HG03575 (cell line): ENCODE measurements around the gene TTC8.

Experiments
- ATAC-seq: cut with Tn5 transposase; IDR thresholded peaks from one replicate; pipeline ENCODE4 v1.9.1; 2021; ENCODE audit not compliant: unreplicated experiment, insufficient number of reproducible peaks, low FRiP score; ENCODE audit errors: extremely low read depth

TTC8 gene

GRCh38 chr14:88821378-88821777, 3.1 kb upstream of the TTC8 start:
- no peak for ATAC-seq

- ATAC-seq = no peak
These were observed 2.6 kb upstream of the TTC8 start for GRCh38 chr14:88821888-88822287.

- ATAC-seq = no peak
These were observed 510 bp upstream of the TTC8 start for GRCh38 chr14:88823968-88824313.

GRCh38 chr14:88825078-88825458, 617 bp downstream of the TTC8 start:
- ATAC-seq = no peak

- ATAC-seq = no peak
These were observed 1.1 kb downstream of the TTC8 start for GRCh38 chr14:88825503-88825902.

- ATAC-seq = no peak
These were observed 4.7 kb downstream of the TTC8 start for GRCh38 chr14:88829188-88829587.

- no peak for ATAC-seq
These were observed 5.3 kb downstream of the TTC8 start for GRCh38 chr14:88829685-88830302.

- no peak for ATAC-seq
These were observed 6.8 kb downstream of the TTC8 start for GRCh38 chr14:88831284-88831683.

GRCh38 chr14:88834883-88835431, 10.5 kb downstream of the TTC8 start:
- no peak for ATAC-seq

- ATAC-seq = no peak
These were observed 11.2 kb downstream of the TTC8 start for GRCh38 chr14:88835661-88836060.

GRCh38 chr14:88837495-88837894, 13.0 kb downstream of the TTC8 start:
- ATAC-seq = no peak

GRCh38 chr14:88838015-88838414, 13.6 kb downstream of the TTC8 start:
- no peak for ATAC-seq

- ATAC-seq = no peak
These were observed 16.5 kb downstream of the TTC8 start for GRCh38 chr14:88840926-88841325.

- ATAC-seq = no peak
These were observed 17.3 kb downstream of the TTC8 start for GRCh38 chr14:88841741-88842140.

- no peak for ATAC-seq
These were observed 18.0 kb downstream of the TTC8 start for GRCh38 chr14:88842414-88842813.

GRCh38 chr14:88844980-88845491, 20.6 kb downstream of the TTC8 start:
- no peak for ATAC-seq

GRCh38 chr14:88848571-88848970, 24.1 kb downstream of the TTC8 start:
- no peak for ATAC-seq

GRCh38 chr14:88849716-88850115, 25.3 kb downstream of the TTC8 start:
- no peak for ATAC-seq

GRCh38 chr14:88851587-88851986, 27.1 kb downstream of the TTC8 start:
- no peak for ATAC-seq

- ATAC-seq = no peak
These were observed 28.2 kb downstream of the TTC8 start for GRCh38 chr14:88852632-88853031.

GRCh38 chr14:88853129-88853528, 28.7 kb downstream of the TTC8 start:
- no peak for ATAC-seq
